ENCODE data around the gene ACP7.

DNA sequence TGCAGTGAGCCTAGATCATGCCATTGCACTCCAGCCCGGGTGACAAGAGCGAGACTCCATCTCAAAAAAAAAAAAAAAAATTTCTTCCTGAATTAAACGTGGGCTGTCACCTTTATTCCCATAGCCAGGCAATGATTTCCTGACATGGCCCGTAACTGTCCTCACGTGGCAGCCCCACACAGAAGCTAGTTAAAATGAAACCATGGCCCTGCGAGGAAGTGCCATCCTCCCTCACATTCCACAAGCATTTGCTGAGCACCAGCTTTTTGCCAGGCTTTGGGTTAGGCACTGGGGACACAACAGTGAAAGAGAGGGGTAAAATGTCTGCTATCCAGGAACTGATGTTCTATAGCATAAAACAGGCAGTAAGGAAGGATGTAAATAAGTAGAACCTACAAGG is 38.7 kb upstream of the ACP7 start:
- TF ChIP-seq, protein P1, sequence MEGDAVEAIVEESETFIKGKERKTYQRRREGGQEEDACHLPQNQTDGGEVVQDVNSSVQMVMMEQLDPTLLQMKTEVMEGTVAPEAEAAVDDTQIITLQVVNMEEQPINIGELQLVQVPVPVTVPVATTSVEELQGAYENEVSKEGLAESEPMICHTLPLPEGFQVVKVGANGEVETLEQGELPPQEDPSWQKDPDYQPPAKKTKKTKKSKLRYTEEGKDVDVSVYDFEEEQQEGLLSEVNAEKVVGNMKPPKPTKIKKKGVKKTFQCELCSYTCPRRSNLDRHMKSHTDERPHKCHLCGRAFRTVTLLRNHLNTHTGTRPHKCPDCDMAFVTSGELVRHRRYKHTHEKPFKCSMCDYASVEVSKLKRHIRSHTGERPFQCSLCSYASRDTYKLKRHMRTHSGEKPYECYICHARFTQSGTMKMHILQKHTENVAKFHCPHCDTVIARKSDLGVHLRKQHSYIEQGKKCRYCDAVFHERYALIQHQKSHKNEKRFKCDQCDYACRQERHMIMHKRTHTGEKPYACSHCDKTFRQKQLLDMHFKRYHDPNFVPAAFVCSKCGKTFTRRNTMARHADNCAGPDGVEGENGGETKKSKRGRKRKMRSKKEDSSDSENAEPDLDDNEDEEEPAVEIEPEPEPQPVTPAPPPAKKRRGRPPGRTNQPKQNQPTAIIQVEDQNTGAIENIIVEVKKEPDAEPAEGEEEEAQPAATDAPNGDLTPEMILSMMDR (conservative IDR thresholded peaks at IDR 0.05 in 1 of 2, IDR thresholded peaks at IDR 0.05 in 1 of 2; ENCODE audit: extremely low read depth in 1 of 2, insufficient read depth in 1 of 2, low read depth in 1 of 2, low read length in 2 of 2) = no peak
- TF ChIP-seq EZH2 (IDR thresholded peaks at IDR 0.05; ENCODE audit: borderline replicate concordance, low read length) = no peak
